ENCODE results near the gene CD22.

GRCh38 chr19:35380450-35381124 is 51.6 kb downstream of the CD22 start:
- TF ChIP-seq, protein P1, sequence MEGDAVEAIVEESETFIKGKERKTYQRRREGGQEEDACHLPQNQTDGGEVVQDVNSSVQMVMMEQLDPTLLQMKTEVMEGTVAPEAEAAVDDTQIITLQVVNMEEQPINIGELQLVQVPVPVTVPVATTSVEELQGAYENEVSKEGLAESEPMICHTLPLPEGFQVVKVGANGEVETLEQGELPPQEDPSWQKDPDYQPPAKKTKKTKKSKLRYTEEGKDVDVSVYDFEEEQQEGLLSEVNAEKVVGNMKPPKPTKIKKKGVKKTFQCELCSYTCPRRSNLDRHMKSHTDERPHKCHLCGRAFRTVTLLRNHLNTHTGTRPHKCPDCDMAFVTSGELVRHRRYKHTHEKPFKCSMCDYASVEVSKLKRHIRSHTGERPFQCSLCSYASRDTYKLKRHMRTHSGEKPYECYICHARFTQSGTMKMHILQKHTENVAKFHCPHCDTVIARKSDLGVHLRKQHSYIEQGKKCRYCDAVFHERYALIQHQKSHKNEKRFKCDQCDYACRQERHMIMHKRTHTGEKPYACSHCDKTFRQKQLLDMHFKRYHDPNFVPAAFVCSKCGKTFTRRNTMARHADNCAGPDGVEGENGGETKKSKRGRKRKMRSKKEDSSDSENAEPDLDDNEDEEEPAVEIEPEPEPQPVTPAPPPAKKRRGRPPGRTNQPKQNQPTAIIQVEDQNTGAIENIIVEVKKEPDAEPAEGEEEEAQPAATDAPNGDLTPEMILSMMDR (conservative IDR thresholded peaks at IDR 0.05; ENCODE audit: low read length), result no peak
- no peak for TF ChIP-seq EZH2phosphoT487 (IDR thresholded peaks at IDR 0.05; ENCODE audit: borderline replicate concordance)
